GM12878 (cell line): ENCODE measurements around the gene SLC38A4. TPM values are rescaled to one million over a fixed set of nuclear protein-coding genes. Genes with fewer than 3 reads are reported as not detected.
"Not testable (repeated sequence)": the region's sequence is repeated elsewhere in the genome, so short reads cannot be mapped to it uniquely, and the experiment has no call there.

Experiments
- ATAC-seq: fragments of 200-7000 bp; cut with Tn5 transposase; 3 replicates; pipeline ENCODE4 v1.9.1; 2020; ENCODE audit warnings: mild to moderate bottlenecking, moderate library complexity
- BruUV-seq: library from RNA; stranded (reverse); fragments of 400-500 nt; replicated peaks from 2 replicates; lab custom pipeline; 2021; lab: Mats Ljungman, UMichigan
- CTCF ChIA-PET: fragments of 300-600 bp; sonication (Branson Sonifier 250); formaldehyde crosslinking; extraction: SDS; loops from one replicate; lab custom pipeline; 2021; ENCODE audit warnings: inconsistent platforms; lab: Yijun Ruan, JAX
- POLR2A ChIA-PET: fragments of 350-600 bp; formaldehyde crosslinking; extraction: SDS; loops from one replicate; lab custom pipeline; 2021; ENCODE audit warnings: inconsistent platforms; lab: Charles Lee
- RAD21 ChIA-PET: fragments of 300-600 bp; sonication (Branson Sonifier 250); formaldehyde crosslinking; loops from one replicate; lab custom pipeline; 2023; ENCODE audit warnings: antibody characterized with exemption; ENCODE audit not compliant: unreplicated experiment; lab: Charles Lee
- SMC1A ChIA-PET: fragments of 300-600 bp; sonication (Branson Sonifier 250); formaldehyde crosslinking; loops from one replicate; lab custom pipeline; 2023; ENCODE audit not compliant: unreplicated experiment, uncharacterized antibody; lab: Charles Lee
- DNase-seq: peaks from one replicate; pipeline ENCODE4 v3.0.0-alpha.2; 2011; ENCODE audit warnings: low read depth, low spot score
- FAIRE-seq: peaks from 3 replicates; lab custom pipeline; 2011; peaks lifted over from hg19 to GRCh38; lab: Jason Lieb, UNC
- H2AFZ ChIP-seq: 2 replicates; pipeline ENCODE4 v1.6.0; 2011; ENCODE audit warnings: low read depth, low read length, control low read depth; ENCODE audit not compliant: control insufficient read depth
- H3K27ac ChIP-seq: 2 replicates; pipeline ENCODE4 v1.5.1; 2011; ENCODE audit warnings: control low read depth; ENCODE audit not compliant: control insufficient read depth, insufficient read depth
- H3K27me3 ChIP-seq, 2 experiments: replicated peaks in 1 of 2; 2 replicates each; pipeline versions ENCODE4 v1.6.0 to v1.6.1; 2011; ENCODE audit warnings: low read length in 1 of 2; ENCODE audit not compliant: control insufficient read depth in 2 of 2, insufficient read depth in 2 of 2
- H3K36me3 ChIP-seq, 2 experiments: 2 replicates each; pipeline ENCODE4 v1.5.1; 2011; ENCODE audit warnings: low read length in 1 of 2; ENCODE audit not compliant: control insufficient read depth in 2 of 2, insufficient read depth in 2 of 2
- H3K4me1 ChIP-seq: 2 replicates; pipeline ENCODE4 v1.6.1; 2011; ENCODE audit warnings: mild to moderate bottlenecking, low read length, moderate library complexity, mixed read lengths; ENCODE audit not compliant: control insufficient read depth, insufficient read depth
- H3K4me2 ChIP-seq: 2 replicates; pipeline ENCODE4 v1.6.0; 2011; ENCODE audit warnings: control low read depth; ENCODE audit not compliant: control insufficient read depth, insufficient read depth
- H3K4me3 ChIP-seq: fragments of 200-600 bp; sonication (generic); 2 replicates; pipeline ENCODE4 v1.5.1; 2016
- H3K79me2 ChIP-seq: 2 replicates; pipeline ENCODE4 v1.6.0; 2011; ENCODE audit warnings: low read length; ENCODE audit not compliant: control insufficient read depth, insufficient read depth
- H3K9ac ChIP-seq: 2 replicates; pipeline ENCODE4 v1.8.0; 2011; ENCODE audit warnings: low read length, control low read depth, mixed read lengths; ENCODE audit not compliant: control insufficient read depth, insufficient read depth
- H3K9me3 ChIP-seq: replicated peaks from 3 replicates; pipeline ENCODE4 v1.5.1; 2011; ENCODE audit warnings: mild to moderate bottlenecking, low read length; ENCODE audit not compliant: control insufficient read depth, insufficient read depth
- H4K20me1 ChIP-seq: 2 replicates; pipeline ENCODE4 v1.6.0; 2011; ENCODE audit not compliant: control insufficient read depth, insufficient read depth
- BHLHE40 ChIP-seq, 2 experiments: fragments of 450-650 bp in 1 of 2; IDR thresholded peaks; 2 replicates each; pipeline ENCODE4 v1.6.1; 2011 to 2017; ENCODE audit warnings: low read depth in 2 of 2, borderline replicate concordance in 1 of 2, improper control_type of control experiment in 1 of 2, low read length in 1 of 2, mild to moderate bottlenecking in 1 of 2
- DPF2 ChIP-seq: fragments of 450-650 bp; IDR thresholded peaks from 2 replicates; pipeline ENCODE4 v1.6.1; 2017; ENCODE audit warnings: mild to moderate bottlenecking
- HCFC1 ChIP-seq: fragments of 150-350 bp; IDR thresholded peaks from 2 replicates; pipeline ENCODE4 v1.6.1; 2014; ENCODE audit warnings: low read length
- RAD51 ChIP-seq: fragments of 450-650 bp; IDR thresholded peaks from 2 replicates; pipeline ENCODE4 v1.6.1; 2016; ENCODE audit warnings: moderate library complexity, mild to moderate bottlenecking, inconsistent platforms
- SRF ChIP-seq, 2 experiments: IDR thresholded peaks; 2 replicates each; pipeline ENCODE4 v1.6.1; 2011; ENCODE audit warnings: low read depth in 2 of 2, low read length in 2 of 2, mild to moderate bottlenecking in 1 of 2, moderate library complexity in 1 of 2
- WGBS: methylation state at CpG from one replicate; pipeline ENCODE4 v1.1.6; 2016; ENCODE audit warnings: low lambda C conversion rate; ENCODE audit not compliant: insufficient replicate concordance, insufficient coverage; ENCODE audit errors: missing lambda C conversion rate; 5-methylcytosine and 5-hydroxymethylcytosine counted together
- in situ Hi-C: fragments of 300-500 bp; cut with MboI; formaldehyde crosslinking; loops from 9 replicates; pipeline ENCODE4 v1.14.3; 2018; ENCODE audit warnings: mixed read lengths
- intact Hi-C: fragments of 100-400 bp; cut with micrococcal nuclease; formaldehyde crosslinking; loops from one replicate; pipeline ENCODE4 v1.14.2; 2022; ENCODE audit not compliant: unreplicated experiment
- polyA plus RNA-seq, 11 experiments: library from polyadenylated mRNA; depleted of rRNA in 4 of 11; unstranded in 6 of 11; stranded (reverse) in 5 of 11; fragments of >200 nt; fragmentation: Nextera tagmentation in 4 of 11; fragmentation: Illumina TruSeq in 1 of 11; extraction: Ambion mirVana in 4 of 11; extraction: Trizol in 1 of 11; gene quantifications; 1 replicate in 1 of 11; 2 replicates in 10 of 11; pipeline versions ENCODE4 v1.2.1 to v1.2.3, GENCODE V29; 2011 to 2016; ENCODE audit warnings: inconsistent platforms in 2 of 11, missing spikeins in 2 of 11, low read depth in 1 of 11
- total RNA-seq, 4 experiments: library from RNA; depleted of rRNA in 3 of 4; stranded (reverse); fragments of >200 nt in 3 of 4; fragmentation: Illumina TruSeq in 1 of 4; extraction: Trizol in 1 of 4; gene quantifications; 2 replicates each; pipeline versions ENCODE4 v1.2.1 to v1.2.3, GENCODE V29; 2013 to 2021
- TF ChIP-seq, protein P1 (sequence below): IDR thresholded peaks from 2 replicates; pipeline ENCODE4 v1.6.1; 2011; ENCODE audit warnings: mild to moderate bottlenecking, low read depth, low read length, moderate library complexity; ENCODE audit not compliant: insufficient replicate concordance

Gene SLC38A4
- total and polyA plus RNA-seq, 10 of the 15 experiments (the other 5 are each of a cell fraction or from before 2014, with no cell fraction given): 0.04 to 0.52 (median 0.13) TPM; not detected in 2

DNA sequence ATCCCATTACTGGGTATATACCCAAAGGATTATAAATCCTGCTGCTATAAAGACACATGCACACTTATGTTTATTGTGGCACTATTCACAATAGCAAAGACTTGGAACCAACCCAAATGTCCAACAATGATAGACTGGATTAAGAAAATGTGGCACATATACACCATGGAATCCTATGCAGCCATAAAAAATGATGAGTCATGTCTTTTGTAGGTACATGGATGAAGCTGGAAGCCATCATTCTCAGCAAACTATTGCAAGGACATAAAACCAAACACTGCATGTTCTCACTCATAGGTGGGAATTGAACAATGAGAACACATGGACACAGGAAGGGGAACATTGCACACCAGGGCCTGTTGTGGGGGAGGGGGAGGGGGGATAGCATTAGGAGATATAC lies 28.4 kb upstream of the SLC38A4 start:
- H3K27me3 ChIP-seq, RAD21 ChIA-PET, SMC1A ChIA-PET, ATAC-seq, H3K4me2 ChIP-seq, CTCF ChIA-PET, BruUV-seq, in situ Hi-C loops, H3K9ac ChIP-seq, H3K4me3 ChIP-seq, POLR2A ChIA-PET, intact Hi-C loops, H3K9me3 ChIP-seq, FAIRE-seq, H3K27ac ChIP-seq, H3K4me1 ChIP-seq, H3K36me3 ChIP-seq, DNase-seq, H2AFZ ChIP-seq, H3K79me2 ChIP-seq, H4K20me1 ChIP-seq: not testable (repeated sequence)

DNA sequence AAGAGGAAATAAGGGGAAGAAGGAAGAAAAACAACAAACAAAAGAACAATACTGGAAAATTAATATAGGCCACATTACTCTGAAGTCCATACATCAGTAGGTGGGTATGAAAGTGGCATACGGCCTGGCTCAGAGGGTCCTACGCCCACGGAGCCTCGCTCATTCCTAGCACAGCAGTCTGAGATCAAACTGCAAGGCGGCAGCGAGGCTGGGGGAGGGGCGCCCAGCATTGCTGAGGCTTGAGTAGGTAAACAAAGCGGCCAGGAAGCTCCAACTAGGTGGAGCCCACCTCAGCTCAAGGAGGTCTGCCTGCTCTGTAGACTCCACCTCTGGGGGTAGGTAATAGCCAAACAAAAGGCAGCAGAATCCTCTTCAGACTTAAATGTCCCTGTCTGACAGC lies 23.0 kb upstream of the SLC38A4 start:
- CTCF ChIA-PET, intact Hi-C loops: not testable (repeated sequence)

DNA sequence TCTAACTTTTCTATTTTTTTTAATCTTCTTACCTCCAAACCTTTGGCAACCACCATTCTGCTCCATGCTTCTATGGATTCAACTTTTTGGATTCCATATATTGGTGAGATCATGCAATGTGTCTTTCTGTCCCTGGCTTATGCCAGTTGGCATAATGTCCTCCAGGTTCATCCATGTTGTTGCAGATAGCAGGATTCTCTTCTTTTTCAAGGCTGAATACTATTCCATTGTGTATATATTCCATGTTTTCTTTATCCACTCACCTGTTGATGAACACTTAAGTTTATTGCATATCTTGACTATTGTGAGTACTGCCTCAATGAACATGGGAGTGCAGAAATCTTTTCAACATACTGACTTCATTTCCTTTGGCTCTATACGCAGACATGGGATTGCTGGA lies 21.2 kb upstream of the SLC38A4 start:
- Histone ChIP-seq H3K9me3 (no peaks in the 10 kb centered on the region), H3K79me2 (no peaks in the 10 kb centered on the region), H3K9ac (no peak overlapping the region), H4K20me1 (no peaks in the 10 kb centered on the region), H3K36me3 (no peaks in the 10 kb centered on the region), H3K27ac (no peak overlapping the region), H2AFZ (no peak overlapping the region), H3K27me3 (no peaks in the 10 kb centered on the region), H3K4me3 (no peak overlapping the region), H3K4me1 (no peaks in the 10 kb centered on the region), H3K4me2 (no peak overlapping the region)
- WGBS: 50% methylated on average over 1 of the region's 1 CpG
- DNase-seq (no peak), FAIRE-seq (no peak), ATAC-seq (no peak)
- ChIA-PET SMC1A (no interaction called here), RAD21 (no interaction called here), POLR2A (no interaction called here), CTCF (no interaction called here)
- in situ Hi-C loops: no loop called here
- intact Hi-C loops: no loop called here
- no TSS peak for BruUV-seq
- TF ChIP-seq RAD51 (no peak), BHLHE40 (IDR thresholded peaks at IDR 0.05; ENCODE audit: borderline replicate concordance in 1 of 2, low read depth in 2 of 2, low read length in 1 of 2) (no peak), HCFC1 (no peak), DPF2 (no peak), SRF (IDR thresholded peaks at IDR 0.05; ENCODE audit: low read depth in 2 of 2, low read length in 2 of 2) (no peak)
- TF ChIP-seq, protein P1, sequence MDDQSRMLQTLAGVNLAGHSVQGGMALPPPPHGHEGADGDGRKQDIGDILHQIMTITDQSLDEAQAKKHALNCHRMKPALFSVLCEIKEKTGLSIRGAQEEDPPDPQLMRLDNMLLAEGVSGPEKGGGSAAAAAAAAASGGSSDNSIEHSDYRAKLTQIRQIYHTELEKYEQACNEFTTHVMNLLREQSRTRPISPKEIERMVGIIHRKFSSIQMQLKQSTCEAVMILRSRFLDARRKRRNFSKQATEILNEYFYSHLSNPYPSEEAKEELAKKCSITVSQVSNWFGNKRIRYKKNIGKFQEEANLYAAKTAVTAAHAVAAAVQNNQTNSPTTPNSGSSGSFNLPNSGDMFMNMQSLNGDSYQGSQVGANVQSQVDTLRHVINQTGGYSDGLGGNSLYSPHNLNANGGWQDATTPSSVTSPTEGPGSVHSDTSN: no peak

More for the DNA sequence above, 23.0 kb upstream of the SLC38A4 start:
- H3K27ac ChIP-seq, H3K4me3 ChIP-seq, H3K79me2 ChIP-seq, H3K4me2 ChIP-seq, H3K4me1 ChIP-seq, H3K9me3 ChIP-seq, H4K20me1 ChIP-seq, H2AFZ ChIP-seq, ATAC-seq, DNase-seq, in situ Hi-C loops, SMC1A ChIA-PET, H3K9ac ChIP-seq, H3K27me3 ChIP-seq, RAD21 ChIA-PET, BruUV-seq, H3K36me3 ChIP-seq, POLR2A ChIA-PET, FAIRE-seq: not testable (repeated sequence)
- WGBS: 26% methylated on average over 8 of the region's 8 CpGs
